ENCODE data around the gene HMX1. TPM values are rescaled to one million over a fixed set of nuclear protein-coding genes. Genes with fewer than 3 reads are reported as not detected.

The HMX1 gene
- total RNA-seq, 2 donors from 2014 or later = not detected

GRCh38 chr4:8912089-8912455 is 40.4 kb upstream of the HMX1 start:
- no peak for ATAC-seq
- Mint-ChIP-seq H3K36me3 (no peaks in the 10 kb centered on the region), H3K27ac (no peak overlapping the region), H3K9me3 (no peaks in the 10 kb centered on the region)
- DNase-seq (ENCODE audit: low spot score in 2 of 2) = peak; percentile 0 to 38

- ATAC-seq = no peak
- H3K9me3 Mint-ChIP-seq = no peaks in the 10 kb centered on the region
Observed at GRCh38 chr4:8911316-8912088, 39.9 kb upstream of the HMX1 start.

GRCh38 chr4:8910822-8911315 is 39.2 kb upstream of the HMX1 start:
- Mint-ChIP-seq H3K27ac (no peak overlapping the region), H3K9me3 (no peaks in the 10 kb centered on the region), H3K36me3 (no peaks in the 10 kb centered on the region)
- DNase-seq (ENCODE audit: low spot score in 2 of 2) (peak in 1 of 2 donors; percentile 9), ATAC-seq (no peak)

More at GRCh38 chr4:8911316-8912088, 39.9 kb upstream of the HMX1 start:
- Mint-ChIP-seq H3K36me3 (no peaks in the 10 kb centered on the region), H3K27ac (no peak overlapping the region)
- DNase-seq (ENCODE audit: low spot score in 2 of 2) = peak; percentile 0 to 34

- ATAC-seq = no peak
- Mint-ChIP-seq H3K36me3 (no peaks in the 10 kb centered on the region), H3K9me3 (no peaks in the 10 kb centered on the region), H3K27ac (no peak overlapping the region)
- DNase-seq (ENCODE audit: low spot score in 2 of 2) = no peak
Observed at GRCh38 chr4:8910100-8910821, 38.6 kb upstream of the HMX1 start.

- ATAC-seq (no peak), DNase-seq (ENCODE audit: low spot score in 2 of 2) (no peak)
- Mint-ChIP-seq H3K9me3 (no peaks in the 10 kb centered on the region), H3K27ac (no peak overlapping the region), H3K36me3 (no peaks in the 10 kb centered on the region)
Observed at GRCh38 chr4:8909548-8909947, 37.9 kb upstream of the HMX1 start.

GRCh38 chr4:8908206-8908893 is 36.7 kb upstream of the HMX1 start:
- no peak for ATAC-seq
- peak in 1 of 2 donors; percentile 25 for DNase-seq (ENCODE audit: low spot score in 2 of 2)
- Mint-ChIP-seq H3K9me3 (no peaks in the 10 kb centered on the region), H3K36me3 (no peaks in the 10 kb centered on the region), H3K27ac (no peak overlapping the region)

GRCh38 chr4:8907596-8908205 is 36.1 kb upstream of the HMX1 start:
- DNase-seq (ENCODE audit: low spot score in 2 of 2) = peak in 1 of 2 donors; percentile 39
- Mint-ChIP-seq H3K36me3 (no peaks in the 10 kb centered on the region), H3K27ac (no peak overlapping the region), H3K9me3 (no peaks in the 10 kb centered on the region)
- ATAC-seq = no peak

GRCh38 chr4:8906991-8907595 is 35.5 kb upstream of the HMX1 start:
- peak in 1 of 2 donors; percentile 18 for DNase-seq (ENCODE audit: low spot score in 2 of 2)
- ATAC-seq = no peak
- no peak overlapping the region for H3K27ac Mint-ChIP-seq
- H3K9me3 Mint-ChIP-seq = peaks cover under 1 to 1% of the 10 kb centered on the region in 2 donors
- peaks cover 0 to 1% of the 10 kb centered on the region in 2 donors for H3K36me3 Mint-ChIP-seq

- ATAC-seq (no peak), DNase-seq (ENCODE audit: low spot score in 2 of 2) (peak in 1 of 2 donors; percentile 14)
- Mint-ChIP-seq H3K36me3 (peaks cover 4 to 6% of the 10 kb centered on the region in 2 donors), H3K27ac (no peak overlapping the region), H3K9me3 (peaks cover 5 to 6% of the 10 kb centered on the region in 2 donors)
Observed at GRCh38 chr4:8906668-8906970, 35.0 kb upstream of the HMX1 start.

- peaks cover 9 to 11% of the 10 kb centered on the region in 2 donors for H3K9me3 Mint-ChIP-seq
- H3K27ac Mint-ChIP-seq = no peak overlapping the region
- ATAC-seq (no peak), DNase-seq (ENCODE audit: low spot score in 2 of 2) (no peak)
- H3K36me3 Mint-ChIP-seq = peaks cover 8 to 11% of the 10 kb centered on the region in 2 donors
Observed at GRCh38 chr4:8905773-8906667, 34.4 kb upstream of the HMX1 start.

GRCh38 chr4:8905226-8905772 is 33.7 kb upstream of the HMX1 start:
- no peak overlapping the region for H3K27ac Mint-ChIP-seq
- no peak for DNase-seq (ENCODE audit: low spot score in 2 of 2)
- H3K9me3 Mint-ChIP-seq = peaks cover 9 to 11% of the 10 kb centered on the region in 2 donors
- H3K36me3 Mint-ChIP-seq = peaks cover 8 to 11% of the 10 kb centered on the region in 2 donors
- no peak for ATAC-seq

- Mint-ChIP-seq H3K27ac (no peak overlapping the region), H3K36me3 (peaks cover 8 to 11% of the 10 kb centered on the region in 2 donors), H3K9me3 (peaks cover 9 to 11% of the 10 kb centered on the region in 2 donors)
- ATAC-seq (no peak), DNase-seq (ENCODE audit: low spot score in 2 of 2) (no peak)
Observed at GRCh38 chr4:8904666-8905065, 33.0 kb upstream of the HMX1 start.

- Mint-ChIP-seq H3K27ac (peak overlapping the region in 1 of 2 donors; percentile 50), H3K36me3 (peaks cover 8 to 11% of the 10 kb centered on the region in 2 donors), H3K9me3 (peaks cover 9 to 11% of the 10 kb centered on the region in 2 donors)
- DNase-seq (ENCODE audit: low spot score in 2 of 2) = no peak
- ATAC-seq = no peak
Observed at GRCh38 chr4:8904041-8904501, 32.4 kb upstream of the HMX1 start.

GRCh38 chr4:8901335-8901734 is 29.7 kb upstream of the HMX1 start:
- peaks cover 8 to 11% of the 10 kb centered on the region in 2 donors for H3K36me3 Mint-ChIP-seq
- ATAC-seq (no peak), DNase-seq (ENCODE audit: low spot score in 2 of 2) (no peak)
- H3K27ac Mint-ChIP-seq = no peak overlapping the region
- peaks cover 9 to 11% of the 10 kb centered on the region in 2 donors for H3K9me3 Mint-ChIP-seq

GRCh38 chr4:8900588-8900987 is 28.9 kb upstream of the HMX1 start:
- Mint-ChIP-seq H3K9me3 (peaks cover 9 to 11% of the 10 kb centered on the region in 2 donors), H3K36me3 (peaks cover 8 to 11% of the 10 kb centered on the region in 2 donors), H3K27ac (no peak overlapping the region)
- ATAC-seq = no peak
- no peak for DNase-seq (ENCODE audit: low spot score in 2 of 2)

All from activated naive CD4-positive, alpha-beta T cell treated with anti-CD3 and anti-CD28 coated beads, Interleukin-2, amount 50 U/mL, for 72 hours (primary cell).